GM21360 (cell line): Measurements from ENCODE around the gene CHST8.
"Not testable (repeated sequence)": the region's sequence is repeated elsewhere in the genome, so short reads cannot be mapped to it uniquely, and the experiment has no call there.

Source experiments
- ATAC-seq: cut with Tn5 transposase; IDR thresholded peaks from one replicate; pipeline ENCODE4 v1.9.1; 2021; ENCODE audit warnings: mild to moderate bottlenecking, moderate library complexity; ENCODE audit not compliant: unreplicated experiment

CHST8 gene, protein sequence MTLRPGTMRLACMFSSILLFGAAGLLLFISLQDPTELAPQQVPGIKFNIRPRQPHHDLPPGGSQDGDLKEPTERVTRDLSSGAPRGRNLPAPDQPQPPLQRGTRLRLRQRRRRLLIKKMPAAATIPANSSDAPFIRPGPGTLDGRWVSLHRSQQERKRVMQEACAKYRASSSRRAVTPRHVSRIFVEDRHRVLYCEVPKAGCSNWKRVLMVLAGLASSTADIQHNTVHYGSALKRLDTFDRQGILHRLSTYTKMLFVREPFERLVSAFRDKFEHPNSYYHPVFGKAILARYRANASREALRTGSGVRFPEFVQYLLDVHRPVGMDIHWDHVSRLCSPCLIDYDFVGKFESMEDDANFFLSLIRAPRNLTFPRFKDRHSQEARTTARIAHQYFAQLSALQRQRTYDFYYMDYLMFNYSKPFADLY

GRCh38 chr19:33621811-33622504 lies at the start of gene CHST8:
CHST8 (plus strand) TSS chr19:33621953; CDS start chr19:33689262, 67,309 bp downstream.
- ATAC-seq, result no peak

DNA sequence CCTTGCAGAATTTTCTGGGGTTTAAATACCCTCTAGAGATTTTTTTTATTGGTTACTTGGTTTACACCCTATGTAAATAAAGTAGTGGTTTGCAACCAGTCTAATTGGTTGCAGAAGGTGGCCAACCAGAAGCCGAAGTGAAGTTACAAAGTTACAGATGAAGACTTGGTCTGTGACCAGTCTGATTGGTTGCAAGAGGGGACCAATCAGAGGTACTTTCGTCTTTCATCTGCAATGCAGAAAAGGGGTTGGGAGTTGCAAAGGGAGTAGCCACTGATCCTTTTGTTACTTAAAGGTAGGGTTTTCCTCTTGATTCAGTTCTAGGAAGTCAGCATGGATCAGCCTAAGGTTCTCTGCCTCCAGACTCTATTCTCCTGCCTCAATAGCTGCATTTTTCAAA lies 48.8 kb upstream of the CHST8 start:
- no peak for ATAC-seq

- no peak for ATAC-seq
Observed at GRCh38 chr19:33574824-33575223, 46.9 kb upstream of the CHST8 start.

- ATAC-seq, result no peak
Observed at GRCh38 chr19:33578697-33579096, 43.1 kb upstream of the CHST8 start.

DNA sequence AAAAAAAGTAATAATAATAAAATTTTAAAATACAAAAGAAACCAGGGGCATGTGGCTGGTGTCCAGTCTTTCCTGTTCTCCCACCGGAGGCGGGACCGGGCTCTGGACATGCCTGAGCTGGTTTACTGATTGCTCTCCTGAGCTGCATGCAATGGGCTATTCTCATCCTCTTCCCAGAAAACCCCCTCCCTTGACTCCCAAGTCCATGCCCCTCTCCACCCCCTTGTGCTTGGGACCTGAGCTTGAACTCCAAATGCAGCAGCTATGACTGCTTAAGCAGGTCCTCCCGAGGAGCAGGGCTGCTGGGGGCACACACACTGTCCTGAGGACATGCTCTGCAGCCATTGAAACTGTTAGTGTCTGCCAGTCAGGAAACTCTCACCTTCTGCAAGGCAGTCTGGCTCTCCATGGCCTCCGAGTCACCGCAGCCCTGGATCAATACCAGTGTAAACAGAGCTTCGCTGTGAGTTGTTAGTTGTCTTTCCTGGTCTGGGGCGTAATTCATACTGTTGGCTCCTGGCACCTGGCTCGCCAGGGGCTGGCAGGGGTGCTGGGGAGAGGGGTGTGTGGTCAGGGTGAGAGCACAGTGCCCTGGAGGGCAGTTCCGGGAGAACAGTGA lies 41.6 kb upstream of the CHST8 start:
- no peak for ATAC-seq

DNA sequence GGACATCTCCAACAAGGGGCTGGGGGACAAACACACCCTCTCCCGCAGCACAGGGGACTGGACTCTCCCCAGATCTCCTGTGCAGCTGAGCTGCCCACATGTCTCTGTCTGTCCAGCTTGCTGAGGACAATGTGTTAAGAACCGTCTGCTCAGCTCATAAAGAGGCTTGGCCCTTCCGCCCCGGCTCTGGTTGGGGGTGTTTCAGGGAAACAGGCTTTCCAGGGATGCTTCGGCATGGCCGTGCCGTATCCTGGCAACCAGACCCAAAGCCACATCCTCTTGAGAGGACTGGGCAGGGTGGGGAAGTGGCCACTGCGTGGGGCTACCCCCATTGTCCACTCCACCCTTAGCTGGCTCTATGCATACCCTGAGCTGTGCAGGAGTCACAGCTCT lies 41.1 kb upstream of the CHST8 start:
- no peak for ATAC-seq

DNA sequence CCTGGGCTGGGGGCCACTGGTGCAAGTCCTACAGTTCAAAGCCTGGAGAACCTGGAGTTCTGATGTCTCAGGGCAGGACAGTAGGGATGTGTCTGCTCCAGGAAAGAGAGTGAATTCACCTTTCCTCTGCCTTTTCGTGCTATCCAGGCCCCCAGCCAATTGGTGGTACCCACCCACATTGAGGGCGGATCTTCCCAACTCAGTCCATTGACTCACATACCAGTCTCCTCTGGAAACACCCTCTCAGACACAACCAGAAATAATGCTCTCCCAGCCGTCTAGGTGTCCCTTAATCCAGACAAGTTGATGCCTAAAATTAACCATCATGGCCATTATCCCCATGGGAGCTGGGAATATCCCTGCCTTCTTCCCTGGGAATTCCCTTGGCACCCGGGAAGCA lies 38.8 kb upstream of the CHST8 start:
- ATAC-seq, result no peak

- ATAC-seq, result no peak
Observed at GRCh38 chr19:33587150-33587549, 34.6 kb upstream of the CHST8 start.

- ATAC-seq, result no peak
Observed at GRCh38 chr19:33590224-33590623, 31.5 kb upstream of the CHST8 start.

DNA sequence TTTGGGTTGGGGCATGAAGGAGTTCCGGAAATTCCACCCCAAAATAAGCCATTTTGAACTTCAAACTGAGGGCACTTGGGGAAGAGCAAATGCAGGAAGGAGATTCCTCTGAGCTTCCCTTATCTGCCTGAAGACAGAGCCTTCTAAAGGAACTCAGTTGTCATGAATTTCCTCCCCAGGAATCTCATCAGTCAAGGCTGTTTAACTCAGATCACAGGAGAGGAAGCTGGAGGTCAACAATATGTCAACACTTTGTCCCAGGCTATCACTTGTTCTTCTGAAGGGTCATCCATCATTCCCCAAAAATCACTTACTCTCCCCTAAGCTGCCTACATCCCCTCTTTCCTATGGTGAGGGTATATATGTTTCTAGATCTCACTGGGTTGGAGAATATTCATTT lies 26.0 kb upstream of the CHST8 start:
- ATAC-seq, result no peak

DNA sequence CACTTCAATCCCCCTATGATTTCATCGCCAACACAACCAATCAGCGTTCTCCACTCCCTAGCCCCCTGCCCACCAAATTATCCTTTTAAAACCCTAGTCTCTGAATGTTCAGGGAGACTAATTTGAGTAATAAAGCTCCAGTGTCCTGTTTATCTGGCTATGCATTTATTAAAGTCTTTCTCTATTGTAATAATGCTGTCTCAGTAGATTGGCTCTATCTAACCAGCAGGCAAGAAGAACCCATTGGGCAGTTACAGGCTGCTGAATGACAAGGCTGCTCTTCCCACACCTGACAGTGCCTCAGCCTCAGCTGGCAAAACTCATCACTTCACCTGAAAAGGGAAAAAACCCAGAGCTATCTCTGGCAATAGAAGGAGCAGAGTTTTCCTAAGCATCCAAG lies 20.2 kb upstream of the CHST8 start:
- no peak for ATAC-seq

DNA sequence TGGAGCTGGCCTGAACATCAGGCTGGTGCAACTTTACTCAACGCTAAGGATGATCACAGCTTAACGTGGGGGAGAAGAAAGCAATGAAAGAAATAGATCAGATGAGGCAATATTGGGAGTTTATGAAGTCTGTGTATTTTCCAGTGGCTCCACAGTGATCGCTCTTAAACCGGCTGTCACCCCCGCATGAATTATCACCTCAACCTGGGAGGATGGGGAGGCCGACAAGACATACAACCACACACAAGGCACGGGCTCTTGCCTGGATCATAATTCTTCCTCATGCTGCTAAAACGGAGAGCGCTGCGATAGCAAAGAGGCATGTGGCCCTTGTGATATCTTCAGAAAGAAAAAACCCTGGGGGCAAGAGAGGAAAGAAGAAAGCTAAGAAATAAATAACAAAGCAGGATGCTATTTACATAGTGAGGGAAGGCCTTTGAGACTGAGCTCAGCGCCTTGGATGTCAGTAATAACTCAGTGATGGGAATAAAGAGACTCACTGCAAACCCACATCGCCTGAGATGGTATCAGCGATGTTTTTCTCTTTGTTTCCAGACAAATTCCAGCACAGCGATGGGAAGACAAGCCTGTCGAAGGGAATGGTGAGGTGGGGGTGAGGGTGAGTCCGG lies 19.1 kb upstream of the CHST8 start:
- ATAC-seq, result no peak

- ATAC-seq, result no peak
Observed at GRCh38 chr19:33603377-33603776, 18.4 kb upstream of the CHST8 start.

- no peak for ATAC-seq
Observed at GRCh38 chr19:33604651-33605050, 17.1 kb upstream of the CHST8 start.

- not testable (repeated sequence) for ATAC-seq
Observed at GRCh38 chr19:33605803-33606295, 15.9 kb upstream of the CHST8 start.

GRCh38 chr19:33606556-33606955 lies 15.2 kb upstream of the CHST8 start:
- no peak for ATAC-seq

GRCh38 chr19:33609353-33609752 lies 12.4 kb upstream of the CHST8 start:
- ATAC-seq, result no peak

DNA sequence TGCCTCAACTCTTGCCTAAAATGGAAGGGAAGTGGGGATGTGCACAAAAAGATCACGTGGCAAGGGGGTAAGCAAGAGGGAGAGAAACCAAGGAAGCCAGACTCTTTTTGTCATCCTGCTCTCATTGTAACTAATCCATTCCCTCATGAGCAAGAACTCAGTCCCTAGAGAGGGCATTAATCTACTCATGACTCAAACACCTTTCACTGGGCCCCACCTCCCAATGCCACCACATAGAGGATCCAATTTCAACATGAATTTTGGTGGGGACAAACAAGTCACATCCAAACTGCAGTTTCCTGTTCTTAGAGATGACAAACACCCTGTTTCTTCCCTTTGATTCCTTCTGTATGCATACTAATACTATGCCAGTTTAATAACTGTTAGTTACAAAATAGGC lies 11.2 kb upstream of the CHST8 start:
- ATAC-seq, result no peak

GRCh38 chr19:33612928-33613619 lies 8.7 kb upstream of the CHST8 start:
- no peak for ATAC-seq

- ATAC-seq, result no peak
Observed at GRCh38 chr19:33613620-33614000, 8.1 kb upstream of the CHST8 start.

DNA sequence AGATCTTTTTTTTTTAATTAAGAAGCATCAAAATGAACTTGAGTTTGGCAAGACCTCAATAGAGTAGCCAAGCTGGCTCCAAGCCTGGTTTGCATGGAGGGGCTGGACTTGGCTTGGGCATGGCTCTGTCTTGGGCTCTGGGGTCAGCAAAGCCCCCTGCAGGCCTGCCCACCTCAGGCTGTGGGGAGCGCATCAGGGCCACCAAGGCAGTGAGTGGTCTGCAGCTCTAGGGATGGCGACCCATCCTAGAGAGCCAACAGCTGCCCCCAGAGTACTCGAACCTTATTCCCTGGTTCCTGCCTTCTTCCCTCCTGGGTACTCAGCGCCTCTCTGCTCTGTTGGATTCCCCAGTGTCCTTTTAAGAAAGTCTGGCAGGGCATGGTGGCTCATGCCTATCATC lies 5.4 kb upstream of the CHST8 start:
- no peak for ATAC-seq
